Measurements from ENCODE around the gene TMCC2. TPM values are rescaled to one million over a fixed set of nuclear protein-coding genes. Genes with fewer than 3 reads are reported as not detected.

Gene TMCC2
- total RNA-seq, 1 experiment from 2014 or later, result 2.2 TPM

GRCh38 chr1:205224736-205225135 lies 3.0 kb upstream of the TMCC2 start:
- DNase-seq (ENCODE audit: low spot score), result no peak
- Histone ChIP-seq H3K4me3 (ENCODE audit: low read depth, low read length, poor library complexity, severe bottlenecking) (no peak overlapping the region), H3K27ac (ENCODE audit: low read depth, low read length, poor library complexity, severe bottlenecking) (no peak overlapping the region), H3K9me3 (ENCODE audit: low read depth, low read length, poor library complexity, severe bottlenecking) (no peaks in the 10 kb centered on the region), H3K4me1 (ENCODE audit: insufficient read depth, low read length, poor library complexity, severe bottlenecking) (peaks cover 10% of the 10 kb centered on the region), H3K36me3 (ENCODE audit: insufficient read depth, low read length, poor library complexity, severe bottlenecking) (no peaks in the 10 kb centered on the region), H3K27me3 (replicated peaks; ENCODE audit: insufficient read depth, low read depth, low read length, poor library complexity) (no peaks in the 10 kb centered on the region)
- POLR2A ChIA-PET (ENCODE audit: low non-redundant PET), result no interaction called here
- no TSS peak for BruUV-seq (replicated peaks)
- CTCF ChIA-PET, result no interaction called here
- TF ChIP-seq CTCF (conservative IDR thresholded peaks at IDR 0.05; ENCODE audit: low read depth, low read length) (no peak), EZH2 (IDR thresholded peaks at IDR 0.05; ENCODE audit: borderline replicate concordance, low read depth, low read length, poor library complexity, severe bottlenecking) (no peak)
- intact Hi-C loops (cut with micrococcal nuclease; ENCODE audit: unreplicated experiment), result no loop called here

- no TSS peak for BruUV-seq (replicated peaks)
- intact Hi-C loops (cut with micrococcal nuclease; ENCODE audit: unreplicated experiment), result no loop called here
- Histone ChIP-seq H3K36me3 (ENCODE audit: insufficient read depth, low read length, poor library complexity, severe bottlenecking) (no peaks in the 10 kb centered on the region), H3K9me3 (ENCODE audit: low read depth, low read length, poor library complexity, severe bottlenecking) (no peaks in the 10 kb centered on the region), H3K4me1 (ENCODE audit: insufficient read depth, low read length, poor library complexity, severe bottlenecking) (peaks cover 10% of the 10 kb centered on the region), H3K4me3 (ENCODE audit: low read depth, low read length, poor library complexity, severe bottlenecking) (no peak overlapping the region), H3K27me3 (replicated peaks; ENCODE audit: insufficient read depth, low read depth, low read length, poor library complexity) (no peaks in the 10 kb centered on the region), H3K27ac (ENCODE audit: low read depth, low read length, poor library complexity, severe bottlenecking) (no peak overlapping the region)
- ChIA-PET POLR2A (ENCODE audit: low non-redundant PET) (no interaction called here), CTCF (no interaction called here)
- DNase-seq (ENCODE audit: low spot score), result no peak
- TF ChIP-seq EZH2 (IDR thresholded peaks at IDR 0.05; ENCODE audit: borderline replicate concordance, low read depth, low read length, poor library complexity, severe bottlenecking) (no peak), CTCF (conservative IDR thresholded peaks at IDR 0.05; ENCODE audit: low read depth, low read length) (no peak)
These were observed 1.6 kb upstream of the TMCC2 start for GRCh38 chr1:205225901-205226765.

- Histone ChIP-seq H3K36me3 (ENCODE audit: insufficient read depth, low read length, poor library complexity, severe bottlenecking) (no peaks in the 10 kb centered on the region), H3K4me1 (ENCODE audit: insufficient read depth, low read length, poor library complexity, severe bottlenecking) (peaks cover 10% of the 10 kb centered on the region), H3K27me3 (replicated peaks; ENCODE audit: insufficient read depth, low read depth, low read length, poor library complexity) (no peaks in the 10 kb centered on the region), H3K4me3 (ENCODE audit: low read depth, low read length, poor library complexity, severe bottlenecking) (peak overlapping the region; percentile 65), H3K27ac (ENCODE audit: low read depth, low read length, poor library complexity, severe bottlenecking) (no peak overlapping the region), H3K9me3 (ENCODE audit: low read depth, low read length, poor library complexity, severe bottlenecking) (no peaks in the 10 kb centered on the region)
- POLR2A ChIA-PET (ENCODE audit: low non-redundant PET), result no interaction called here
- CTCF ChIA-PET, result interaction anchor here (0.5 to 0.6 kb wide), 2 partner anchors 580 to 866 kb away, joined by 4 to 5 read pairs; no protein-coding TSS in a partner anchor
- no TSS peak for BruUV-seq (replicated peaks)
- intact Hi-C loops (cut with micrococcal nuclease; ENCODE audit: unreplicated experiment), result no loop called here
- peak; percentile 32 for DNase-seq (ENCODE audit: low spot score)
- TF ChIP-seq CTCF (conservative IDR thresholded peaks at IDR 0.05; ENCODE audit: low read depth, low read length), result no peak
- TF ChIP-seq EZH2 (IDR thresholded peaks at IDR 0.05; ENCODE audit: borderline replicate concordance, low read depth, low read length, poor library complexity, severe bottlenecking), result no peak
These were observed 720 bp upstream of the TMCC2 start for GRCh38 chr1:205226868-205227583.

Data from A673 (cell line).